Measurements from ENCODE around the gene AFAP1. TPM values are rescaled to one million over a fixed set of nuclear protein-coding genes. Genes with fewer than 3 reads are reported as not detected.

The AFAP1 gene
- total RNA-seq, 2 donors from 2014 or later: 9.6 to 35.3 TPM

DNA sequence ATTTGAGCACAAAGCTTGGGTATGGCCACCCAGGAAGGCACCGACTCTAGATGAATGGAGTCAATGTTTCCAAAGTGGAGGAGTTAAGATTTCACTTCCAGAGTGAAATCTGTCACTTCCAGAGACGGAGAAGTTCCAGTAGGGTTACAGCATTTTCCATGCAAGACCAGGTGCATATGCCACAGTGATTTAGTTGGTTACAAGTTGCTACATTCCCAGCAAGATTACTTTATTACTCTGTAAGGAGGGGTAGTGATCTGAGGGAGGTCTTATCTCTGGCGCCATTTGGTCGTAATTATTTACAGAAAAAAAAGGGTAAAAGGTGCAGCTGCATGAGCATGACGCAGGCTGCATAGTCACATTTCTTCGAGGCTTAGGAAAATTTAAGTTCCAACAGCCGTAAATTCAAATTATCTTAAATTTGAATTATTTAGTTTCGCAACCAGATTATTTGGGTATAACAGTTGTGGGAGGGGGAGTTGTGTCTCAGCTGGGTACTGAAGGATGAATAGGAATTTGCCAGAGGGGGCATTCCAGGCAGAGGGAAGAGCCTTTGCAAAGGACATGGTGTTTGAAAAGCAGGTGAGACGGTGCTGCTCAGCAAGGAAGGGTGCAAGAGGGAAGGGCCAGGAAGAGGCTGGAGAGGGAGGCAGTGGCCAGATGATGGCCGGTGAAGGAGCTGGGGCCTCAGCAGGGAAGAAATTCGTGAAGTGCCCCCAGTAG lies 17.4 kb upstream of the AFAP1 start:
- Histone ChIP-seq H3K27ac (peak overlapping the region in 2 of 4 donors; percentile 54 to 62), H3K9me3 (no peaks in the 10 kb centered on the region), H3K4me3 (no peak overlapping the region), H3K36me3 (replicated peaks in 1 of 2; ENCODE audit: insufficient read depth in 1 of 2, low read depth in 2 of 2) (no peaks in the 10 kb centered on the region), H3K4me1 (peaks cover 27% of the 10 kb centered on the region), H3K27me3 (no peaks in the 10 kb centered on the region)
- ATAC-seq (no peak), DNase-seq (no peak)
- 56 to 58% methylated on average over 11 of the region's 11 CpGs for WGBS, 2 donors
- TF ChIP-seq CTCF (IDR thresholded peaks at IDR 0.05) (no peak), POLR2A (IDR thresholded peaks at IDR 0.05) (no peak)
- intact Hi-C loops (cut with DNase I): no loop called here

DNA sequence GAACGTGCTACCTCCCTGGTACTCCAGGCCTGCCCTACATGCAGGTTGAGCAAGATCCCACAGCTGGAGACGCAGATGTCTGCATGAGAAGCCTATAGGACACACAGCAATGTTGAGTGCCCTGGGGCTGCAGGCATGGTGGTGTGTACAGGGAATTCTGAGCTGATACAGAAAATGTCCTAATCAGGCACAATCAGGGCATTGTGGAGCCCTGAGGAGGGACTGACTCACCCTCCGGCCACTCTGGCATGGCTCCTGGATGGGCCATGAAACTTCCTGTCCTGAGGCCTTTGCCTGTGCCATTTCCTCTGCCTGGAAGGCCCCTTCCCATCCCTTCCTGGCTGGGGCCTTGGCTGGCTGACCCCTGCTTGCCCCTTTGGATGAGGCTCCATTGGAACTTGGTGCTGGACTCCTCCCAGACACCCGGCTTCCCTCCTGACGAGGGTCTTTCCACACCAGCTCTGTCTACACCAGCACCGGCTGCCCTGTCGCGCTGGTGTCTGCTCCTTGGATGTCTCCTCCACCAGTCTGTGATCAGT lies 16.7 kb upstream of the AFAP1 start:
- 68 to 81% methylated on average over 6 to 8 of the region's 8 CpGs for WGBS, 2 donors
- H3K4me3 ChIP-seq: no peak overlapping the region
- no peaks in the 10 kb centered on the region for H3K9me3 ChIP-seq
- H3K27ac ChIP-seq: peak overlapping the region in 2 of 4 donors; percentile 54 to 62
- peak; percentile 70 for ATAC-seq
- H3K36me3 ChIP-seq (replicated peaks in 1 of 2; ENCODE audit: insufficient read depth in 1 of 2, low read depth in 2 of 2): no peaks in the 10 kb centered on the region
- intact Hi-C loops (cut with DNase I): no loop called here
- H3K4me1 ChIP-seq: peaks cover 24% of the 10 kb centered on the region
- peak in 3 of 4 donors; percentile 42 to 48 (median 44) for DNase-seq
- TF ChIP-seq POLR2A (IDR thresholded peaks at IDR 0.05) (no peak), CTCF (IDR thresholded peaks at IDR 0.05) (no peak)
- H3K27me3 ChIP-seq: no peaks in the 10 kb centered on the region

DNA sequence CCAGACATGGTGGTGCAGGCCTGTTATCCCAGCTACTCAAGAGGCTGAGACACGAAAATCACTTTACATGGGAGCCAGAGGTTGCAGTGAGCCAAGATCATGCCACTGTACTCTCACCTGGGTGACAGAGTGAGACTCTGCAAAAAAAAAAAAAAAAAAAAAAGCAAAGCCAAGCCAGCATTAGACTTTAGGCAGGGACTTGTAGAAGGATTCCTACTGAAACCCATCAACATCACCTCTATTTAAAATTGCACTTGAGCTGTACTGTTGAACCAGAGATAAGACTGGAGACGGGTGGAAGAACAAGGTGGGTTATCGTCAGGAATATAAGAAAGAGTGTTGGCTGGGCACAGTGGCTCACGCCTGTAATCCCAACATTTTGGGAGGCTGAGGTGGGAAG lies 15.7 kb upstream of the AFAP1 start:
- H3K27me3 ChIP-seq: no peaks in the 10 kb centered on the region
- H3K9me3 ChIP-seq: no peaks in the 10 kb centered on the region
- no peak overlapping the region for H3K4me3 ChIP-seq
- no peak for TF ChIP-seq POLR2A (IDR thresholded peaks at IDR 0.05)
- TF ChIP-seq CTCF (IDR thresholded peaks at IDR 0.05): no peak
- 73 to 78% methylated on average over 4 of the region's 4 CpGs for WGBS, 2 donors
- H3K4me1 ChIP-seq: peaks cover 14% of the 10 kb centered on the region
- H3K27ac ChIP-seq: no peak overlapping the region
- no peak for DNase-seq
- no peaks in the 10 kb centered on the region for H3K36me3 ChIP-seq (replicated peaks in 1 of 2; ENCODE audit: insufficient read depth in 1 of 2, low read depth in 2 of 2)
- no peak for ATAC-seq
- intact Hi-C loops (cut with DNase I): no loop called here

DNA sequence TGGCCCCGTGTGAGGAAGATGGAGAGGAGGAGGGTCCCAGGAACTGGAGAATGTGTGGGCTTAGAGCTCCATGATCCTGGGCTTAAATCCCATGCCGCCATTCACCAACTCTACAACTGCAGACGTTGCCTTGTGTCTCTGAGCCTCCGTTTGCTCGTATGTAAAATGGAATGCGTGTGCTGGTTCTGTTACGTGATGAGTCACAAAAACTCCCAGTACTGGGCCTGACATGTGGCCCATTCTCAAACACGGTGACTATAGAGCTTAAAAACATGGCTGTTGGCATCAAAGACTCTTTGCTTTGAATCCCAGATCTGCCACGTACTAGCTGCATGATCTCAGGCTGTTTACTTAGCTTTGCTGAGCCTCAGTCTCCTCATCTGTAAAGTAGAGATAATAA lies 13.0 kb upstream of the AFAP1 start:
- H3K36me3 ChIP-seq (replicated peaks in 1 of 2; ENCODE audit: insufficient read depth in 1 of 2, low read depth in 2 of 2): no peaks in the 10 kb centered on the region
- intact Hi-C loops (cut with DNase I): no loop called here
- WGBS, 2 donors: 79 to 90% methylated on average over 9 of the region's 9 CpGs
- no peak for DNase-seq
- peaks cover 19% of the 10 kb centered on the region for H3K4me1 ChIP-seq
- no peaks in the 10 kb centered on the region for H3K27me3 ChIP-seq
- ATAC-seq: no peak
- H3K27ac ChIP-seq: no peak overlapping the region
- no peaks in the 10 kb centered on the region for H3K9me3 ChIP-seq
- no peak overlapping the region for H3K4me3 ChIP-seq
- TF ChIP-seq POLR2A (IDR thresholded peaks at IDR 0.05) (no peak), CTCF (IDR thresholded peaks at IDR 0.05) (no peak)
